ENCODE data around the gene NDRG4.

DNA sequence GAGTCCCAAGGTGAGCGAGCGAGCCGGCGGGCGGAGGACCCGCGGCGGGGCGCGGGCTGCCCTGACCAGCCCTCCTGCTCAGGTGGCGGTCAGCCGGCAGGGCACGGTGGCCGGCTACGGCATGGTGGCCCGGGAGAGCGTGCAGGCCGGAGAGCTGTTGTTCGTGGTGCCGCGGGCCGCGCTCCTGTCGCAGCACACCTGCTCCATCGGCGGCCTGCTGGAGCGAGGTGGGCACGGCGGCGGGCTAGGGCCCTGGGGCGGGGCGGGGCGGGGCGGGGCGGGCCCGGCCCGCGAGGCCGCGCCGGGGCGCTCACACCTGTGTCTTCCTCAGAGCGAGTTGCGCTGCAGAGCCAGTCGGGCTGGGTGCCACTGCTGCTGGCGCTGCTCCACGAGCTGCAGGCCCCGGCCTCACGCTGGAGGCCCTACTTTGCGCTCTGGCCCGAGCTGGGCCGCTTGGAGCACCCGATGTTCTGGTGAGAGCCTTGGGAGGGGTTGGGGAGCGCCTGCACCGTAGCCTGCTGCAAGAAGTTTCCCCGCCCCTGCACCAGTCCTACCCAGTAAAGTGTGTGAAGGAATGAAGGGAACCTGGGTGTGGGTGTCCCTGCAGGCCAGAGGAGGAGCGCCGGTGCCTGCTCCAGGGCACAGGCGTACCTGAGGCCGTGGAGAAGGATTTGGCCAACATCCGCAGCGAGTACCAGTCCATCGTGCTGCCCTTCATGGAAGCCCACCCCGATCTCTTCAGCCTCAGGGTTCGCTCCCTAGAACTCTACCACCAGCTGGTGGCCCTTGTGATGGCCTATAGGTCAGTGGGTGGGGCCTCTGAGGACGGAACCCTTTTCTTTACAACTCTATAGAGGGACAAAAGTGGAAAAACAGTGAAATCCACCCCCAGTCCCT lies 16.2 kb downstream of the NDRG4 start:
- TF ChIP-seq EZH2phosphoT487 (IDR thresholded peaks at IDR 0.05; ENCODE audit: insufficient read depth, low read depth) = no peak
- TF ChIP-seq EZH2 (IDR thresholded peaks at IDR 0.05; ENCODE audit: insufficient read depth, poor library complexity, severe bottlenecking) = no peak

Measured in GM23248 (cell line).